Caco-2 (cell line): ENCODE measurements around the gene ATE1. TPM values are rescaled to one million over a fixed set of nuclear protein-coding genes. Genes with fewer than 3 reads are reported as not detected.
A peak's percentile ranks its signal among the peaks of the same experiment; 100 is the strongest.

Source experiments
- BruUV-seq: library from RNA; stranded (reverse); fragments of 400-500 nt; replicated peaks from 2 replicates; lab custom pipeline; 2021; lab: Mats Ljungman, UMichigan
- CTCF ChIA-PET: fragments of 300-600 bp; sonication (Branson Sonifier 250); formaldehyde crosslinking; loops from one replicate; lab custom pipeline; 2022; ENCODE audit warnings: antibody characterized with exemption; lab: Charles Lee
- POLR2A ChIA-PET: fragments of 300-600 bp; sonication (Branson Sonifier 250); formaldehyde crosslinking; loops from one replicate; lab custom pipeline; 2022; ENCODE audit warnings: antibody characterized with exemption; lab: Charles Lee
- DNase-seq, 2 experiments: peaks; one replicate each; pipeline versions ENCODE4 v3.0.0 to v3.0.0-alpha.2; 2020 to 2022
- H3K27me3 ChIP-seq: replicated peaks from 2 replicates; pipeline ENCODE4 v1.6.0; 2011; ENCODE audit warnings: low read length; ENCODE audit not compliant: control insufficient read depth, insufficient read depth
- H3K36me3 ChIP-seq: 2 replicates; pipeline ENCODE4 v1.5.1; 2011; ENCODE audit warnings: low read length; ENCODE audit not compliant: control insufficient read depth, insufficient read depth
- H3K4me1 ChIP-seq: fragments of 250-450 bp; sonication (Bioruptor Pico); 2 replicates; pipeline ENCODE4 v1.5.1; 2020; ENCODE audit warnings: mild to moderate bottlenecking
- H3K4me3 ChIP-seq: 2 replicates; pipeline ENCODE4 v1.5.1; 2011; ENCODE audit warnings: low read depth, mild to moderate bottlenecking, control low read depth, low read length
- H3K9me3 ChIP-seq: fragments of 250-450 bp; sonication (Bioruptor Pico); 2 replicates; pipeline ENCODE4 v1.5.1; 2020; ENCODE audit warnings: mild to moderate bottlenecking, moderate library complexity
- H3K27ac Mint-ChIP-seq: one replicate; pipeline ENCODE4 v1.8.0; 2022; ENCODE audit warnings: mixed read lengths; ENCODE audit not compliant: unreplicated experiment
- H3K27me3 Mint-ChIP-seq: one replicate; pipeline ENCODE4 v1.8.0; 2022; ENCODE audit warnings: mixed read lengths; ENCODE audit not compliant: insufficient read depth, unreplicated experiment
- H3K36me3 Mint-ChIP-seq: one replicate; pipeline ENCODE4 v1.8.0; 2022; ENCODE audit warnings: mild to moderate bottlenecking, mixed read lengths; ENCODE audit not compliant: insufficient read depth, unreplicated experiment
- H3K4me1 Mint-ChIP-seq: one replicate; pipeline ENCODE4 v1.8.0; 2022; ENCODE audit warnings: low read depth, mixed read lengths; ENCODE audit not compliant: unreplicated experiment
- H3K4me3 Mint-ChIP-seq: one replicate; pipeline ENCODE4 v1.8.0; 2022; ENCODE audit warnings: mild to moderate bottlenecking, moderate library complexity, mixed read lengths; ENCODE audit not compliant: unreplicated experiment
- H3K9me3 Mint-ChIP-seq: one replicate; pipeline ENCODE4 v1.8.0; 2022; ENCODE audit warnings: mixed read lengths; ENCODE audit not compliant: unreplicated experiment
- intact Hi-C: fragments of 100-400 bp; cut with micrococcal nuclease; formaldehyde crosslinking; loops from one replicate; pipeline ENCODE4 v1.10.0; 2022; ENCODE audit not compliant: unreplicated experiment
- total RNA-seq: library from RNA; stranded (reverse); gene quantifications from 2 replicates; pipeline ENCODE4 v1.2.3, GENCODE V29; 2022
- TF ChIP-seq, protein P1 (sequence below), 2 experiments: fragments of 200-600 bp in 1 of 2; IDR thresholded peaks; 1 replicate in 1 of 2; 2 replicates in 1 of 2; pipeline versions ENCODE4 v1.5.1 to v1.8.0; 2011 to 2022; ENCODE audit warnings: antibody characterized with exemption in 1 of 2, control low read depth in 1 of 2, inconsistent platforms in 1 of 2, low read depth in 1 of 2, low read length in 1 of 2, mild to moderate bottlenecking in 1 of 2, moderate library complexity in 1 of 2; ENCODE audit not compliant: insufficient read depth in 1 of 2, severe bottlenecking in 1 of 2, unreplicated experiment in 1 of 2

Gene ATE1
- total RNA-seq, 1 experiment from 2014 or later, result 75.2 TPM

DNA sequence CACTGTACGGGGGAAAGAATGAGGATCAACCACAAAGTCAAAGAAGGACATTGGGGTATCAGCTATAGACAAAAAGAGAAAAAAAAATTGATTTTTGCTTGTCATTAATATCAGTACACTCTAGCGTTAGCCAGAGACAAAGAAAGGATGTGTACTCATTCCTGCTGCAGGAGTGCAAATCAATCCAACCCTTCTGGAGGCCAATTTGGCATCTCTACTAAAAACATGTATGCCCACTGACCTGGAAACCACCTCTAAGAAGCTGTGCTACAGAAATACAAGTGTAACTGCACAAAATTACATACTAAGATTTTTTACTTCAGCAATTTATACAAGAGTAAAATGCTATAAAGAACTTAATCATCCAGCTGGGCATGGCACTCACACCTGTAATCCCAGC lies 33.6 kb upstream of the ATE1 start:
- Histone ChIP-seq H3K27me3 (no peaks in the 10 kb centered on the region), H3K36me3 (0 out of 2 replicates have a peak, but pooled peaks cover 3% of the 10 kb centered on the region), H3K4me1 (peaks cover 5% of the 10 kb centered on the region; the same call in 1 of the 2 replicates), H3K4me3 (no peak overlapping the region), H3K9me3 (no peaks in the 10 kb centered on the region)
- Mint-ChIP-seq H3K27me3 (no peaks in the 10 kb centered on the region), H3K9me3 (no peaks in the 10 kb centered on the region), H3K36me3 (peaks cover 81% of the 10 kb centered on the region), H3K27ac (no peak overlapping the region), H3K4me3 (no peak overlapping the region), H3K4me1 (no peaks in the 10 kb centered on the region)
- intact Hi-C loops, result no loop called here
- POLR2A ChIA-PET, result no interaction called here
- CTCF ChIA-PET, result no interaction called here
- no TSS peak for BruUV-seq
- TF ChIP-seq, protein P1, sequence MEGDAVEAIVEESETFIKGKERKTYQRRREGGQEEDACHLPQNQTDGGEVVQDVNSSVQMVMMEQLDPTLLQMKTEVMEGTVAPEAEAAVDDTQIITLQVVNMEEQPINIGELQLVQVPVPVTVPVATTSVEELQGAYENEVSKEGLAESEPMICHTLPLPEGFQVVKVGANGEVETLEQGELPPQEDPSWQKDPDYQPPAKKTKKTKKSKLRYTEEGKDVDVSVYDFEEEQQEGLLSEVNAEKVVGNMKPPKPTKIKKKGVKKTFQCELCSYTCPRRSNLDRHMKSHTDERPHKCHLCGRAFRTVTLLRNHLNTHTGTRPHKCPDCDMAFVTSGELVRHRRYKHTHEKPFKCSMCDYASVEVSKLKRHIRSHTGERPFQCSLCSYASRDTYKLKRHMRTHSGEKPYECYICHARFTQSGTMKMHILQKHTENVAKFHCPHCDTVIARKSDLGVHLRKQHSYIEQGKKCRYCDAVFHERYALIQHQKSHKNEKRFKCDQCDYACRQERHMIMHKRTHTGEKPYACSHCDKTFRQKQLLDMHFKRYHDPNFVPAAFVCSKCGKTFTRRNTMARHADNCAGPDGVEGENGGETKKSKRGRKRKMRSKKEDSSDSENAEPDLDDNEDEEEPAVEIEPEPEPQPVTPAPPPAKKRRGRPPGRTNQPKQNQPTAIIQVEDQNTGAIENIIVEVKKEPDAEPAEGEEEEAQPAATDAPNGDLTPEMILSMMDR (IDR thresholded peaks at IDR 0.05; ENCODE audit: insufficient read depth in 1 of 2, low read depth in 1 of 2, low read length in 1 of 2, severe bottlenecking in 1 of 2, unreplicated experiment in 1 of 2), result no peak
- no peak for DNase-seq

DNA sequence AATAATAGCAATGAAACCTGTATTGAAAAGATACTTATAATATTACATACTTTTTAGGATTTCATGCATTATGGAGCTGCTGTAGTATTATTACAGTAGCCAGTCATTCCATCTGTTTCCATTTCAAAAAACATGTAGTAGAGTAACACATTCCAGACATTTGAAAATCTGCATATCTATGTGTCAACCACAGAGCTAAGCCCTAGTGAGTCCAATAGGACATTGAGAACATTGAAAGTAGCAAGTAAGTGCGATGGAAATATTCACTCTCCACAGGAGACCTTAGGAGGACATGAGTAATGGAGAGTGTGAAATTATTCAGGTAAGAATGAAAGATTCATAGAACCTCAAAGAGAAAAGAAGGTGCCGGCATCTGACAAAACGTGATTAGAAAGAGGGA lies 31.8 kb upstream of the ATE1 start:
- no peak overlapping the region for H3K4me3 ChIP-seq
- H3K27me3 ChIP-seq, result no peaks in the 10 kb centered on the region
- H3K9me3 Mint-ChIP-seq, result no peaks in the 10 kb centered on the region
- peaks cover 3% of the 10 kb centered on the region; the same call in 1 of the 2 replicates for H3K36me3 ChIP-seq
- TSS peak; percentile 8 for BruUV-seq
- intact Hi-C loops, result no loop called here
- H3K4me3 Mint-ChIP-seq, result no peak overlapping the region
- ChIA-PET CTCF (no interaction called here), POLR2A (no interaction called here)
- no peaks in the 10 kb centered on the region for H3K4me1 Mint-ChIP-seq
- no peaks in the 10 kb centered on the region for H3K9me3 ChIP-seq
- no peaks in the 10 kb centered on the region for H3K27me3 Mint-ChIP-seq
- DNase-seq, result no peak
- H3K27ac Mint-ChIP-seq, result no peak overlapping the region
- TF ChIP-seq, protein P1 (IDR thresholded peaks at IDR 0.05; ENCODE audit: insufficient read depth in 1 of 2, low read depth in 1 of 2, low read length in 1 of 2, severe bottlenecking in 1 of 2, unreplicated experiment in 1 of 2), result no peak
- H3K36me3 Mint-ChIP-seq, result peaks cover 80% of the 10 kb centered on the region
- peaks cover 5% of the 10 kb centered on the region; the same call in 1 of the 2 replicates for H3K4me1 ChIP-seq

DNA sequence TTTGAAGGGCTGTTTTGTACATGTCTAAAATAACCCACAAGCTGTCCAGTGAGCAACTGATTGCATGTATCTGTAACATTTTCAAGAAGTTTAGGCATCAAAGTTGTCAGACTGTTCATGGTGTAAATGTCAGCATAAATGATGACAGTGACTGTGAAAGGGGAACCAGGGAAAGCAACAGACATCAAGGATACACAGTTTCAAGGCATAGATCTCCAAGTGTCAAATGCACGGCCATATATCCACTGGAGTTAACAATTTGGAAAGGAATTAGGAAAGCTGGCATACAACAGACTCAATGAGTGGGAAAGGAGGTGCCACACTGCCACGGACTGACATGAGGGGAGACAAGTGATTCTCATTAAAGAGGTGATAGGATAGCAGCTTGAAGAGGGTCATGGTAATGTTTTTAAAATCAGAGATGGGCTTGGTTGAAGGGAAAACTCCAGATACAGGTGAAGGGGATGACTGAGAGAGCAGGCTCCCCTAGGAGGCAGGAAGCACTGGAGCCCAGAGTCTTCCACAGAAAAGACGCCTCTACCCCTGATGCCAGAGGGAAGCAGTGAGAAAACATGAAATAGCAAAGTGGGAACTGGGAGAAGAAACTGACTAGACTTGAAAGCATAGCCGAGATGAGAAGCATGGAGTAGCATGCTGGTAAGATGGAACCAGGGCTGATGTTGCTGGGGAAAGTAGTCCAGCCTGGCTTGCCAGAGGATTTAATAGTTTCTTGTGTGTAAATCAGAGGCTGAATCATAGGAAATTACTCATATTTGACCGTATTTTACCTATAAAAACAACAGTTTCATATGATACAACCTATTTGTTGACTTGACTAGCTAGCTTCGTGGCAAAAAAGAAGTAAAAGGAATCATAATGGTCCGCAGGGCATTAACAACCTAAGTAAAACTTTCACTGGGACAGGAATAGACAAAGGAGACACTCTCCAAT lies 28.6 kb upstream of the ATE1 start:
- ChIA-PET CTCF (no interaction called here), POLR2A (no interaction called here)
- Mint-ChIP-seq H3K27me3 (no peaks in the 10 kb centered on the region), H3K4me3 (no peak overlapping the region), H3K4me1 (no peaks in the 10 kb centered on the region), H3K36me3 (peaks cover 57% of the 10 kb centered on the region), H3K9me3 (no peaks in the 10 kb centered on the region), H3K27ac (no peak overlapping the region)
- TF ChIP-seq, protein P1 (IDR thresholded peaks at IDR 0.05; ENCODE audit: insufficient read depth in 1 of 2, low read depth in 1 of 2, low read length in 1 of 2, severe bottlenecking in 1 of 2, unreplicated experiment in 1 of 2), result no peak
- Histone ChIP-seq H3K36me3 (peaks cover 3% of the 10 kb centered on the region; the same call in 1 of the 2 replicates), H3K27me3 (no peaks in the 10 kb centered on the region), H3K9me3 (no peaks in the 10 kb centered on the region), H3K4me1 (peaks cover 5% of the 10 kb centered on the region; the same call in 1 of the 2 replicates), H3K4me3 (no peak overlapping the region)
- intact Hi-C loops, result no loop called here
- BruUV-seq, result no TSS peak
- DNase-seq, result no peak
